Loucy (cell line): ENCODE results near the gene MAD1L1.

Experiments
- CTCF ChIP-seq: fragments of 200-600 bp; sonication (generic); conservative IDR thresholded peaks from 2 replicates; pipeline ENCODE4 v1.5.1; 2014; ENCODE audit warnings: mild to moderate bottlenecking, antibody characterized with exemption, low read length
- EZH2phosphoT487 ChIP-seq: fragments of 200-600 bp; IDR thresholded peaks from 2 replicates; pipeline ENCODE4 v1.6.1; 2018; ENCODE audit warnings: antibody characterized with exemption, mild to moderate bottlenecking, moderate library complexity, borderline replicate concordance

- TF ChIP-seq CTCF (no peak), EZH2phosphoT487 (no peak)
These were observed 141.9 kb downstream of the MAD1L1 start for GRCh38 chr7:2090526-2091520.
